BLaER1 treated with 17β-estradiol and CSF1 and Interleukin-3, amounts not matched to agents 10 nM and 100 nM (cell line): Measurements from ENCODE around the gene ULK1.
A peak's percentile ranks its signal among the peaks of the same experiment; 100 is the strongest.

Source experiments
- H3K27ac ChIP-seq, 11 experiments: shearing (Covaris generic); formaldehyde crosslinking; 2 replicates each; pipeline ENCODE4 v1.8.1; 2022
- H3K27me3 ChIP-seq, 11 experiments: shearing (Covaris generic); formaldehyde crosslinking; 2 replicates each; pipeline ENCODE4 v1.8.1; 2022
- H3K36me3 ChIP-seq, 11 experiments: shearing (Covaris generic); formaldehyde crosslinking; 2 replicates each; pipeline ENCODE4 v1.8.1; 2022
- H3K4me1 ChIP-seq, 10 experiments: shearing (Covaris generic); formaldehyde crosslinking; 2 replicates each; pipeline ENCODE4 v1.8.1; 2022
- H3K4me2 ChIP-seq, 11 experiments: shearing (Covaris generic); formaldehyde crosslinking; 2 replicates each; pipeline ENCODE4 v1.8.1; 2022
- H3K4me3 ChIP-seq, 10 experiments: shearing (Covaris generic); formaldehyde crosslinking; 2 replicates each; pipeline ENCODE4 v1.8.1; 2022
- H3K9ac ChIP-seq, 11 experiments: shearing (Covaris generic); formaldehyde crosslinking; 2 replicates each; pipeline ENCODE4 v1.8.1; 2022
- H3K9me3 ChIP-seq, 11 experiments: shearing (Covaris generic); formaldehyde crosslinking; replicated peaks in 1 of 11; 2 replicates each; pipeline ENCODE4 v1.8.1; 2022
- H4K20me1 ChIP-seq, 11 experiments: shearing (Covaris generic); formaldehyde crosslinking; 2 replicates each; pipeline ENCODE4 v1.8.1; 2022
- Cebpa-rat ChIP-seq, 11 experiments: shearing (Covaris generic); IDR thresholded peaks; 2 replicates each; pipeline ENCODE4 v1.8.1; 2022

Gene ULK1

DNA sequence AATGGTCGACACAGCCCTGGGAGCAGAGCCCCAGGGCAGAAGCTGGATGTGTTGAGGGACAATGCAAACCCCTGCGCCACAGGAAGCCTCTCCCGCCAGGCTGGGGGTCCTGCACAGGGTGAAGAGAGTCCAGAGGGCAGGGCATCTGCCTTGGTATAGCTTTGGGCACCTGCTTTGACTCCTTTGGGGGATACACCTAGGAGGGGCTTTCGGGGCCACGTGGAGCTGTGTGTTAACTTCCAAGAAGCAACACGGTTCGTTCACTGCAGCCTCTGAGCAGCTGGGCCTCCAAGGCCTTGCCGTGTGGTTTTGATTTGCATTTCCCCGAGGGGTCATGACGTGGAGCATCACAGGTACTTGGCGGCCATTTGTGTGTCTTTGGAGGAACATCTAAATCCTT, 28.8 kb downstream of the ULK1 start:
- Histone ChIP-seq H3K9me3 (peaks cover 0 to 8% (median 0%) of the 10 kb centered on the region in 11 experiments; a peak in 8 of 22 replicates), H3K4me1 (peaks cover 20 to 56% (median 50%) of the 10 kb centered on the region in 10 experiments), H3K36me3 (peaks cover 21 to 44% (median 39%) of the 10 kb centered on the region in 11 experiments; a peak in 21 of 22 replicates), H3K4me2 (peak overlapping the region; percentile 78 to 96 (median 84)), H3K27ac (peak overlapping the region in 8 of 11 experiments; percentile 14 to 79 (median 72); a peak in 12 of 22 replicates), H4K20me1 (peaks cover 0 to 60% (median 49%) of the 10 kb centered on the region in 11 experiments; a peak in 18 of 22 replicates), H3K27me3 (peaks cover 0 to 15% (median 0%) of the 10 kb centered on the region in 11 experiments; a peak in 1 of 22 replicates), H3K4me3 (no peak overlapping the region), H3K9ac (peak overlapping the region in 4 of 11 experiments; percentile 49 to 66 (median 58); a peak in 8 of 22 replicates)
- TF ChIP-seq Cebpa-rat (IDR thresholded peaks at IDR 0.05) = no peak

DNA sequence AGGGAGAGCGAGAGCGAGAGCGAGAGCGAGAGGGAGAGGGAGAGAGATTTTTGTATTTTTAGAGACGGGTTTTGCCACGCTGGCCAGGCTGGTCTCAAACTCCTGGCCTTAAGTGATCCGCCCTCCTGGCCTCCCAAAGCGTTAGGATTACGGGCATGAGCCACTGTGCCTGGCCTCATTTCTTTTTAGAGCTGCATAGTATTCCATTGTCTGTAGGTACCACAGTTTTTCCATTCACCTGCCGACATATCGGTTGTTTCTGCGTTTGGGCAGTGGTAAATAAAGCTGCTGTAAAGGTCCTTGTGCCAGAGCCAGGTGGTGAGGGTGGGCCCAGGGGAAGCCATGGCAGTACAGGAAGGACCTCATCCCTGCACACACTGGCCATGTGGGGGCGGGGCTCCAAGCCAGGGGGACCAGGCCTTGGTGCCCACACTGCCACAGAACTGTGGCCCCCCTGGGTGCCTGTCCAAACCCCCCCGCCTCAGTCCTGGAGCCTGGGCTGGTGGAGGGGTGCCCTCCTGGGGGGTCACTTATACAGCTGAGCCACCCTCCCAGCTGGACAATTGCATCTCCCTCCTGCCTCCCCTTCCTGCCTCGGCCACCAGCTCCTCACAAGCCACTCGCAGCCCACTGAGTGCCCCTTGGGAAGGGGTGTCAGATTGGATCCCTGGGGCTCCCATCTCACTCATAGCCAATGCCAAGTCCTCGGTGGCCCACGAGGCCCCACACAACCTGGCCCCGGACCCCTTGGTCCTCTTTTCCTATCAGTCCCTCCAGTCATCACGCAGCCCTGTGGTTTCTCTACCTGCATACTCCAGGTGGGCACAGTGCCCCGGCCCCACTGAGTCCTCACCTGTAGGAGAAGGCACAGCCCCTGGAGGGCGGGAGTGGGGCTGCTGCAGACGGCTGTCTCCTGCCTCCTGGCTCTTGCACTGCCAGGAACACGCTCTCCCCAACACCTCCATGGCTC, 33.0 kb downstream of the ULK1 start:
- peak overlapping the region in 3 of 10 experiments; percentile 89 to 97 (median 94); a peak in 2 of 20 replicates for H3K4me3 ChIP-seq
- H3K9me3 ChIP-seq = peaks cover 0 to 8% (median 0%) of the 10 kb centered on the region in 11 experiments; a peak in 8 of 22 replicates
- H3K4me1 ChIP-seq = peaks cover 33 to 70% (median 66%) of the 10 kb centered on the region in 10 experiments

DNA sequence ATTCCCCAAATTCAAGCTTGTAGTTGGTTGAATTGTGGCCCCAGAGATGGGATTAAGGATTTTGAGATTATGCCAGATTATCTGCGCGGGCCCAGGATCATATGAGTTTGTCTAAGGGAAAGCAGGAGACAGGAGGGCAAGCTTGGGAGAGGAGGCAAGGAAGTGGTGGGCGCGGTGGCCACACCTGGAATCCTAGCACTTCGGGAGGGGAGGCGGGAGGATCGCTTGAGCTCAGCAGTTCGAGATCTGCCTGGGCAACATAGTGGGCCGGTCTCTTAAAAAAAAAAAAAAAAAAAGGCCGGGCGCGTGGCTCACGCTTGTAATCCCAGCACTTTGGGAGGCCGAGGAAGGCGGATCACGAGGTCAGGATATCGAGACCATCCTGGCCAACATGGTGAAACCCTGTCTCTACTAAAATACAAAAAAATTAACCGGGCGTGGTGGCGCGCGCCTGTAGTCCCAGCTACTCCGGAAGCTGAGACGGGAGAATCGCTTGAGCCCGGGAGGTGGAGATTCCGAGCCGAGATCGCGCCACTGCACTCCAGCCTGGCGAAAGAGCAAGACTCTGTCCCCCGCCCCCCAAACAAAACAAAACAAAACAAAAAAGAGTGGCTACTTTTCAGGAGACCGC, 33.8 kb downstream of the ULK1 start:
- Histone ChIP-seq H3K4me1 (peaks cover 31 to 67% (median 60%) of the 10 kb centered on the region in 10 experiments), H3K4me3 (peak overlapping the region; percentile 74 to 97 (median 90)), H3K9ac (peak overlapping the region; percentile 83 to 96 (median 94)), H3K4me2 (peak overlapping the region; percentile 83 to 96 (median 88)), H3K9me3 (peaks cover 0 to 8% (median 0%) of the 10 kb centered on the region in 11 experiments; a peak in 8 of 22 replicates), H3K27ac (peak overlapping the region; percentile 55 to 96 (median 94); a peak in 21 of 22 replicates), H3K36me3 (peaks cover 17 to 30% (median 28%) of the 10 kb centered on the region in 11 experiments), H3K27me3 (peaks cover 0 to 7% (median 0%) of the 10 kb centered on the region in 11 experiments; a peak in 1 of 22 replicates), H4K20me1 (peaks cover 0 to 52% (median 35%) of the 10 kb centered on the region in 11 experiments; a peak in 19 of 22 replicates)
- TF ChIP-seq Cebpa-rat (IDR thresholded peaks at IDR 0.05) = no peak

More for the DNA sequence above, 33.0 kb downstream of the ULK1 start:
- H3K27me3 ChIP-seq = peaks cover 0 to 15% (median 0%) of the 10 kb centered on the region in 11 experiments; a peak in 1 of 22 replicates
- peaks cover 9 to 29% (median 25%) of the 10 kb centered on the region in 11 experiments for H3K36me3 ChIP-seq
- no peak for TF ChIP-seq Cebpa-rat (IDR thresholded peaks at IDR 0.05)
- peaks cover 0 to 52% (median 37%) of the 10 kb centered on the region in 11 experiments; a peak in 19 of 22 replicates for H4K20me1 ChIP-seq
- peak overlapping the region; percentile 83 to 96 (median 88); a peak in 21 of 22 replicates for H3K4me2 ChIP-seq
- peak overlapping the region in 7 of 11 experiments; percentile 86 to 96 (median 94); a peak in 9 of 22 replicates for H3K9ac ChIP-seq
- peak overlapping the region in 9 of 11 experiments; percentile 7 to 96 (median 94); a peak in 13 of 22 replicates for H3K27ac ChIP-seq

DNA sequence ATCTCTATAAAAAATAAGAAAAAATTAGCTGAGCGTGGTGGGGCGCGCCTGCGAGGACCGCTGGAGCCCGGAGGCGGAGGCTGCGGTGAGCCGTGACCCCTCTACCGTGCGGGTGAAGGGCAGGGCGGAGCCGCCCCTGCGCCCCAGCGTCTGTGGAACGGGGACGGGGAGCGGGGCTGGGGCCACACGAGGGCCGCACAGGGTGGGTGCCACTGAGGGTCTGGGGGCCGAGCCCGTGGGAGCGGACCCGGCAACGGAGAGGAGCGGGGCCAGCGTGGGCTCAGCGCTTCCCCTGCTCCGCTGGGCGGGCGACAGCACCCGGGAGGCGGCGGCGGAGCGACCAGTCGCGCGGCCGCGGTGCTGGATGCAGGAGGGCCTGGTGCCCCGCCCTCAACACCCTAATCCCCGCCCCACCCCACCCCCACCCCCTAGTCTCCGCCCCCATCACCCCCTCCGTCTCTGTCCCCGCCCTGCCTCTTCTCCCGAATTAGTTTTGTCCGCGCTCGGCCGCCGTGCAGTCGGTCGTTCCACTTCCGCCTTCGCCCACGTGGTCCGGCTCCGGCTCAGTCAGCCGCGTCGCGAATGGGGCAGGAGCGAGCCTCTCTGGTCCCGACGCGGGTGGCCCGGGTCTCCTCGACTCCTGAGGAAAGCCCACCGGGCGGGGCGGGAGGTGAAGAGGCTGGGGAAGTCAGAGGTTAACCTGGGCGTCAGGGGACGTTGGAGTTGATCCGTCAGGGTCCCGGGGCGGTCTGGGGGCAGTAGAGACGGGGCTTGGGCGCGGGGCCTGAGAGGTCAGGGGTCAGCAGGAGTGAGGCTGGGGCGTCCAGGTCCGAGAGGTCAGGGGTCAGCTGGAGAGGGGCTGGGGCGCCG, 34.5 kb downstream of the ULK1 start, which contains the start of gene PUS1:
PUS1 (plus strand) TSS at position 566 of the 870 bp plus-strand sequence. CDS start 447 bp downstream, outside the sequence.
- Histone ChIP-seq H3K4me2 (peak within 1 kb of the TSS; percentile 85 to 99 (median 93)), H3K27me3 (no peaks in the 10 kb centered on the region), H3K4me3 (peak within 1 kb of the TSS; percentile 74 to 97 (median 90)), H3K36me3 (peaks cover 25 to 38% (median 35%) of the 10 kb centered on the region in 11 experiments), H3K4me1 (peaks cover 23 to 60% (median 53%) of the 10 kb centered on the region in 10 experiments), H3K9ac (peak within 1 kb of the TSS; percentile 92 to 96 (median 95)), H3K9me3 (peaks cover 0 to 8% (median 0%) of the 10 kb centered on the region in 11 experiments; a peak in 8 of 22 replicates), H4K20me1 (peaks cover 0 to 52% (median 41%) of the 10 kb centered on the region in 11 experiments; a peak in 19 of 22 replicates), H3K27ac (peak within 1 kb of the TSS; percentile 76 to 96 (median 94))
- no peak for TF ChIP-seq Cebpa-rat (IDR thresholded peaks at IDR 0.05)

DNA sequence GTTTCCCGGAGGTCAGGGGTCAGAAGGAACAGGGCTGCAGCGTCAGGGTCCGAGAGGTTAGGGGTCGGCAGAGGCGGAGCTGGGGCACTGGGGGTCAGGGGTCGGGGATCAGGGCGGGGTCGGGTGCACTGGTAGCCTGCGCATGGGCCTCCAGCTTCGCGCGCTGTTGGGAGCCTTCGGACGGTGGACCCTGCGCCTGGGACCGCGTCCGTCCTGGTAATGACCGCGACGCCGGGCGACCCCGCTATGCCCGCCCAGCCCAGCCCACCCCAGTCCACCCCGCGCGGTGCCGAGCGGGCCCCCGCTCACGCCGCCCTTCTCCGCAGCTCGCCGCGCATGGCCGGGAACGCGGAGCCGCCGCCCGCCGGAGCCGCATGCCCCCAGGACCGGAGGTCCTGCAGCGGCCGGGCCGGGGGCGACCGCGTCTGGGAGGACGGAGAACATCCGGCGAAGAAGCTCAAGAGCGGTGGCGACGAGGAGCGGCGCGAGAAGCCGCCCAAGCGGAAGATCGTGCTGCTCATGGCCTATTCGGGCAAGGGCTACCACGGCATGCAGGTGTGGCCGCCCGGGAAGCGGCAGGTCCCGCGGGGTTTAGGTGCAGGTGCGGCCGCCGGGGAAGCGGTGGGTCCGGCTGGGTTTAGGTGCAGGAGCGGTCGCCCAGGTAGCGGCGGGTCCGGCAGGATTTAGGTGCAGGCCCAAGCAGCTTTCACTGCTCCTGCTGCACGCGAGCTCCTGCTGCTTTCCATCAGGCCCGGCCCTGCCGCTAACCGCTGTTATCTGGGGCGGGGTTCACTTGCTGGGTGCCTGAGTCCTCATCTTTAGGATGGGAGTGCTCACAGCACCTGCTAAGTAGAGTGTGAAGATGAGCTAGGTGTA, 35.4 kb downstream of the ULK1 start:
- H3K9me3 ChIP-seq = peaks cover 0 to 8% (median 0%) of the 10 kb centered on the region in 11 experiments; a peak in 8 of 22 replicates
- H3K4me2 ChIP-seq = peak overlapping the region; percentile 78 to 99 (median 92)
- peak overlapping the region; percentile 92 to 96 (median 95) for H3K9ac ChIP-seq
- H3K36me3 ChIP-seq = peaks cover 33 to 47% (median 44%) of the 10 kb centered on the region in 11 experiments
- peak overlapping the region; percentile 74 to 97 (median 90) for H3K4me3 ChIP-seq
- H3K27ac ChIP-seq = peak overlapping the region; percentile 76 to 96 (median 94)
- peaks cover 15 to 51% (median 44%) of the 10 kb centered on the region in 10 experiments for H3K4me1 ChIP-seq
- no peaks in the 10 kb centered on the region for H3K27me3 ChIP-seq
- TF ChIP-seq Cebpa-rat (IDR thresholded peaks at IDR 0.05) = no peak
- H4K20me1 ChIP-seq = peaks cover 0 to 50% (median 46%) of the 10 kb centered on the region in 11 experiments; a peak in 19 of 22 replicates

DNA sequence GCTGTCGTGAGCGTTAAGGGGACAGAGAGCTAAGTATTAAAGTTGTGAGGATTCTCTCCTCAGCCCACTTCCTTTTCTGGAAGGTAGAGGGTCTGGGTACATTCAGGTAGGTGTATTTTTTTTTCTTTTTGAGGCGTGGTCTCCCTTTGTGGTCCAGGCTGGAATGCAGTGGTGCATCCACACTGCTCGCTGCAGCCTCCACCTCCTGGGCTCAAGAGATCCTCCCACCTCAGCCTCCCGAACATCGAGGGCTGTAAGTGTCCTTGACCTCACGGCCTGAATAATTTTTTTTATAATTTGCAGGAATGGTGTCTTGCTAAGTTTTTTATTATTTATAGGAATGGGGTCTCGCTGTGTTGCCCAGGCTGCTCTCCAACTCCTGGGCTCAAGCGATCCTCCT, 36.1 kb downstream of the ULK1 start:
- H3K4me2 ChIP-seq = peak overlapping the region; percentile 78 to 99 (median 92)
- peak overlapping the region; percentile 74 to 97 (median 90) for H3K4me3 ChIP-seq
- no peak for TF ChIP-seq Cebpa-rat (IDR thresholded peaks at IDR 0.05)
- H3K4me1 ChIP-seq = peaks cover 12 to 44% (median 38%) of the 10 kb centered on the region in 10 experiments
- peaks cover 0 to 8% (median 0%) of the 10 kb centered on the region in 11 experiments; a peak in 8 of 22 replicates for H3K9me3 ChIP-seq
- H3K27ac ChIP-seq = peak overlapping the region in 8 of 11 experiments; percentile 93 to 96 (median 94); a peak in 14 of 22 replicates
- H4K20me1 ChIP-seq = peaks cover 0 to 54% (median 46%) of the 10 kb centered on the region in 11 experiments; a peak in 19 of 22 replicates
- H3K36me3 ChIP-seq = peaks cover 39 to 53% (median 51%) of the 10 kb centered on the region in 11 experiments
- H3K27me3 ChIP-seq = no peaks in the 10 kb centered on the region
- peak overlapping the region; percentile 92 to 96 (median 95) for H3K9ac ChIP-seq
